ENCODE results near the gene TGM5.
"Not testable (repeated sequence)": the region's sequence is repeated elsewhere in the genome, so short reads cannot be mapped to it uniquely, and the experiment has no call there.

The TGM5 gene

GRCh38 chr15:43276563-43277200 lies 10.0 kb upstream of the TGM5 start:
- DNase-seq (ENCODE audit: insufficient read length, low spot score) (no peak), FAIRE-seq (no peak)

GRCh38 chr15:43275740-43276562 lies 9.2 kb upstream of the TGM5 start:
- FAIRE-seq (no peak), DNase-seq (ENCODE audit: insufficient read length, low spot score) (no peak)

GRCh38 chr15:43274136-43274535 lies 7.4 kb upstream of the TGM5 start:
- DNase-seq (ENCODE audit: insufficient read length, low spot score) = no peak
- no peak for FAIRE-seq

GRCh38 chr15:43273243-43273642 lies 6.5 kb upstream of the TGM5 start:
- FAIRE-seq = no peak

GRCh38 chr15:43271908-43272307 lies 5.2 kb upstream of the TGM5 start:
- DNase-seq (ENCODE audit: insufficient read length, low spot score); FAIRE-seq: not testable (repeated sequence)

More at GRCh38 chr15:43273243-43273642, 6.5 kb upstream of the TGM5 start:
- no peak for DNase-seq (ENCODE audit: insufficient read length, low spot score)

GRCh38 chr15:43270676-43271306 lies 4.1 kb upstream of the TGM5 start:
- FAIRE-seq = no peak

GRCh38 chr15:43270113-43270665 lies 3.5 kb upstream of the TGM5 start:
- no peak for FAIRE-seq

More at GRCh38 chr15:43270676-43271306, 4.1 kb upstream of the TGM5 start:
- DNase-seq (ENCODE audit: insufficient read length, low spot score) = no peak

GRCh38 chr15:43268111-43269105 lies 1.7 kb upstream of the TGM5 start:
- peak; percentile 20 for FAIRE-seq
- DNase-seq (ENCODE audit: insufficient read length, low spot score) = peak; percentile 45

More at GRCh38 chr15:43270113-43270665, 3.5 kb upstream of the TGM5 start:
- no peak for DNase-seq (ENCODE audit: insufficient read length, low spot score)

GRCh38 chr15:43267439-43267838 lies 711 bp upstream of the TGM5 start:
- FAIRE-seq (no peak), DNase-seq (ENCODE audit: insufficient read length, low spot score) (no peak)

GRCh38 chr15:43266386-43266785 lies 342 bp downstream of the TGM5 start:
- no peak for FAIRE-seq

GRCh38 chr15:43260011-43260615 lies 6.6 kb downstream of the TGM5 start:
- no peak for FAIRE-seq
- no peak for DNase-seq (ENCODE audit: insufficient read length, low spot score)

More at GRCh38 chr15:43266386-43266785, 342 bp downstream of the TGM5 start:
- DNase-seq (ENCODE audit: insufficient read length, low spot score) = no peak

GRCh38 chr15:43258781-43259180 lies 7.9 kb downstream of the TGM5 start:
- DNase-seq (ENCODE audit: insufficient read length, low spot score) = no peak
- no peak for FAIRE-seq

GRCh38 chr15:43256341-43256740 lies 10.4 kb downstream of the TGM5 start:
- FAIRE-seq (no peak), DNase-seq (ENCODE audit: insufficient read length, low spot score) (no peak)

- FAIRE-seq = no peak
- no peak for DNase-seq (ENCODE audit: insufficient read length, low spot score)
These were observed 11.4 kb downstream of the TGM5 start for GRCh38 chr15:43255376-43255775.

GRCh38 chr15:43253431-43254403 lies 13.0 kb downstream of the TGM5 start:
- DNase-seq (ENCODE audit: insufficient read length, low spot score) (no peak), FAIRE-seq (no peak)

- FAIRE-seq = no peak
- no peak for DNase-seq (ENCODE audit: insufficient read length, low spot score)
These were observed 14.9 kb downstream of the TGM5 start for GRCh38 chr15:43251871-43252250.

- no peak for DNase-seq (ENCODE audit: insufficient read length, low spot score)
- FAIRE-seq = no peak
These were observed 15.4 kb downstream of the TGM5 start for GRCh38 chr15:43251185-43251870.

- FAIRE-seq (no peak), DNase-seq (ENCODE audit: insufficient read length, low spot score) (no peak)
These were observed 15.9 kb downstream of the TGM5 start for GRCh38 chr15:43250785-43251184.
